ENCODE results near the gene CALR. TPM values are rescaled to one million over a fixed set of nuclear protein-coding genes. Genes with fewer than 3 reads are reported as not detected.

CALR gene
- total and polyA plus RNA-seq, 9 of the 15 experiments (the other 6 are each of a cell fraction or from before 2014, with no cell fraction given): 126 to 811 (median 642) TPM

- TF ChIP-seq ELF4 (CRISPR knock-in tag; IDR thresholded peaks at IDR 0.05): peak; percentile 43; the same call in 1 of the 2 replicates
- no peak for TF ChIP-seq ZNF778 (CRISPR knock-in tag; IDR thresholded peaks at IDR 0.05)
- peak; percentile 60 for TF ChIP-seq POLR2A (conservative IDR thresholded peaks at IDR 0.05)
- TF ChIP-seq AFF4 (CRISPR knock-in tag; IDR thresholded peaks at IDR 0.05): peak; percentile 68; the same call in 1 of the 2 replicates
- TF ChIP-seq ZFX (CRISPR knock-in tag; IDR thresholded peaks at IDR 0.05): 0 out of 2 replicates have a peak, but pooled peaks have one; percentile 33
- TF ChIP-seq NCOA4 (IDR thresholded peaks at IDR 0.05; ENCODE audit: partially characterized antibody): no peak
- peak; percentile 75 for TF ChIP-seq POLR2B (IDR thresholded peaks at IDR 0.05; ENCODE audit: low read depth, partially characterized antibody)
- TF ChIP-seq SUPT5H (IDR thresholded peaks at IDR 0.05): peak; percentile 75
- peak; percentile 56; the same call in 1 of the 2 replicates for TF ChIP-seq FOXP4 (CRISPR knock-in tag; IDR thresholded peaks at IDR 0.05; ENCODE audit: borderline replicate concordance)
- TF ChIP-seq KDM1A (IDR thresholded peaks at IDR 0.05): 0 out of 4 replicates have a peak, but pooled peaks of 1 of the 2 experiments have one; percentile 44
Observed at GRCh38 chr19:12943437-12944044, 5.1 kb downstream of the CALR start (continued).
